Activated CD8-positive, alpha-beta T cell treated with anti-CD3 and anti-CD28 coated beads for 36 hours (primary cell): Measurements from ENCODE around the gene ARCN1. TPM values are rescaled to one million over a fixed set of nuclear protein-coding genes. Genes with fewer than 3 reads are reported as not detected.

Experiments used
- ATAC-seq: fragments of 200-7000 bp; cut with Tn5 transposase; one replicate; pipeline ENCODE4 v1.10.0; 2021; ENCODE audit warnings: mild to moderate bottlenecking, moderate library complexity
- CTCF ChIA-PET: fragments of 350-600 bp; sonication (Branson Sonifier 250); formaldehyde crosslinking; loops from one replicate; lab custom pipeline; 2021; ENCODE audit warnings: antibody characterized with exemption; lab: Charles Lee
- POLR2A ChIA-PET: fragments of 350-600 bp; sonication (Branson Sonifier 250); formaldehyde crosslinking; loops from one replicate; lab custom pipeline; 2021; ENCODE audit warnings: antibody characterized with exemption; lab: Charles Lee
- DNase-seq: peaks from one replicate; pipeline ENCODE4 v3.0.0-alpha.2; 2020
- H3K27ac Mint-ChIP-seq: one replicate; pipeline ENCODE4 v1.8.0; 2021; ENCODE audit warnings: mild to moderate bottlenecking, mixed read lengths
- H3K27me3 Mint-ChIP-seq: one replicate; pipeline ENCODE4 v1.8.0; 2021; ENCODE audit warnings: mixed read lengths
- H3K36me3 Mint-ChIP-seq: one replicate; pipeline ENCODE4 v1.8.0; 2021; ENCODE audit warnings: low read depth, mixed read lengths
- H3K4me1 Mint-ChIP-seq: one replicate; pipeline ENCODE4 v1.8.0; 2021; ENCODE audit warnings: low read depth, mixed read lengths
- H3K4me3 Mint-ChIP-seq: one replicate; pipeline ENCODE4 v1.8.0; 2021; ENCODE audit warnings: mild to moderate bottlenecking, moderate library complexity, mixed read lengths
- H3K9me3 Mint-ChIP-seq: one replicate; pipeline ENCODE4 v1.8.0; 2021; ENCODE audit warnings: mixed read lengths
- intact Hi-C: fragments of 100-400 bp; cut with micrococcal nuclease; formaldehyde crosslinking; loops from one replicate; pipeline ENCODE4 v1.10.0; 2022
- total RNA-seq, 2 experiments: library from RNA; stranded (reverse); gene quantifications; one replicate each; pipeline ENCODE4 v1.2.3, GENCODE V29; 2021
- TF ChIP-seq, protein P1 (sequence below): fragments of 200-600 bp; IDR thresholded peaks from one replicate; pipeline ENCODE4 v1.8.0; 2022; ENCODE audit warnings: antibody characterized with exemption, mild to moderate bottlenecking

ARCN1 gene
- total RNA-seq, 2 experiments from 2014 or later, result 134 to 135 TPM

DNA sequence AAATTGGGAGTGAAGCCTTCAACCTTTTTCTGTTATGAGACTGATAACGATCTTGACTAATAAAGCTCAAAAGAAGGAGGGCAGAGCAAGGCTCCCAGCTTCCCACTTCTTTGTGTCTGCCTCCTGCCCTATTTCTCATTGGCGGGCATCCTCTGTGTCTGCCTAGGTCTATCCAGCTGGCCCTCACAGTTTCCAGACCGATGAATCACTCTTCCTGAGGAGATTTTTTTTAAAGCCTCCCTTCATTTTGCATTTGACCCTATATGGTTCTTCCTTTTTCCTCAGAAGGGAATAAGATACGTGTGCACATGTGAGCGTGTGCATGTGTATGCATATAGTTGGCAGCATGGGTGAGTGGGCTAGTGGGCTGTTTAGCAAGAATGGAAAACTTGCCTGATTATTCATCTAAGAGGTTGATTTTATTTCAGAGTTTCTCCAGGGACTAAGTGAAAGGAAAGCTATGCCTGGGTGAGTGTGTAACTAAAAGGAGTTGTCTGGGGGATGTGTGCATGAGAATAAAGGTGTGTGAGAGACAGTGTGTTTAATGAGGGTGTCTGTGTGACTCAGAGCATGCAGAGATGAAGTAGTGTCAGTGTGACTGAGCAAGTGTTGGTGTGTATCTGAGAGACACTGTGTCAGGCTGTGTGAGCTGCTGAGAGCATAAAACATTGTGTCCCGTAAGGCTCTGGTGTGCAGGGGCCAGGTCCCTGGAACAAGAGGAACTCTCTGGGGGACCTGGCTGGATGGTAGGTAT is 47.4 kb downstream of the ARCN1 start:
- H3K9me3 Mint-ChIP-seq, result no peaks in the 10 kb centered on the region
- peak; percentile 38 for ATAC-seq
- no peak overlapping the region for H3K4me3 Mint-ChIP-seq
- ChIA-PET CTCF (interaction anchor here (1.4 to 2.2 kb wide), 2 partner anchors 10 to 25 kb away, joined by 3 to 7 read pairs; no protein-coding TSS in a partner anchor), POLR2A (interaction anchor here (0.9 kb wide), 1 partner anchor 19 kb away, joined by 3 read pairs; no protein-coding TSS in a partner anchor)
- H3K4me1 Mint-ChIP-seq, result peaks cover 9% of the 10 kb centered on the region
- DNase-seq, result no peak
- intact Hi-C loops, result no loop called here
- H3K27me3 Mint-ChIP-seq, result peaks cover 14% of the 10 kb centered on the region
- TF ChIP-seq, protein P1, sequence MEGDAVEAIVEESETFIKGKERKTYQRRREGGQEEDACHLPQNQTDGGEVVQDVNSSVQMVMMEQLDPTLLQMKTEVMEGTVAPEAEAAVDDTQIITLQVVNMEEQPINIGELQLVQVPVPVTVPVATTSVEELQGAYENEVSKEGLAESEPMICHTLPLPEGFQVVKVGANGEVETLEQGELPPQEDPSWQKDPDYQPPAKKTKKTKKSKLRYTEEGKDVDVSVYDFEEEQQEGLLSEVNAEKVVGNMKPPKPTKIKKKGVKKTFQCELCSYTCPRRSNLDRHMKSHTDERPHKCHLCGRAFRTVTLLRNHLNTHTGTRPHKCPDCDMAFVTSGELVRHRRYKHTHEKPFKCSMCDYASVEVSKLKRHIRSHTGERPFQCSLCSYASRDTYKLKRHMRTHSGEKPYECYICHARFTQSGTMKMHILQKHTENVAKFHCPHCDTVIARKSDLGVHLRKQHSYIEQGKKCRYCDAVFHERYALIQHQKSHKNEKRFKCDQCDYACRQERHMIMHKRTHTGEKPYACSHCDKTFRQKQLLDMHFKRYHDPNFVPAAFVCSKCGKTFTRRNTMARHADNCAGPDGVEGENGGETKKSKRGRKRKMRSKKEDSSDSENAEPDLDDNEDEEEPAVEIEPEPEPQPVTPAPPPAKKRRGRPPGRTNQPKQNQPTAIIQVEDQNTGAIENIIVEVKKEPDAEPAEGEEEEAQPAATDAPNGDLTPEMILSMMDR, result no peak
- H3K36me3 Mint-ChIP-seq, result no peaks in the 10 kb centered on the region
- no peak overlapping the region for H3K27ac Mint-ChIP-seq

DNA sequence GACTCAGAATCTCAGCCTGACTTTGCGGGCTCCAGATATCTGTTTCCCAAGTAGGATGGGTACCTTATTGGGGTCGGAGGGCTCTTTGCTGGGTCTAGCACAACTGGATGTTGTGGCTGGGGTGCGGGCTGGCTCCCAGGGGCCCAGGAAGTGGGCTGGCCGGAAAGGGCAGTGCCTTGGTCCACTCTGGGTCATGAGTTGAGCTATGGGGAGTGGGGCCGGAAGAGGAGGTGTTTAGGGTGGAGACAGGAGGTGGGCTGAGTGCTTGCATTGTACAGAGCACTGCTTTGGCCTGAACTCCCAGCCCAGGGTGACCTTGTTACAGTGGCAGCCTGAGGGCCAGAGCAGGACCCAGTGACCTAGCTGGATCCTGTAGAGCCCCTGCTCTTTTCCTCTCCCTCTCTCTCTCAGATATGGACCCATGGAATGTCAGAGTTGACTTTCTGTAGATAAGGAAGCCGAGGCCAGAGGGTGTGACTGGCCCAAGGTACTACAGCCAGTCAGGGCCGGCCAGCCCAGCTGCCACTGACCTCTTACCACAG is 48.4 kb downstream of the ARCN1 start:
- POLR2A ChIA-PET, result no interaction called here

DNA sequence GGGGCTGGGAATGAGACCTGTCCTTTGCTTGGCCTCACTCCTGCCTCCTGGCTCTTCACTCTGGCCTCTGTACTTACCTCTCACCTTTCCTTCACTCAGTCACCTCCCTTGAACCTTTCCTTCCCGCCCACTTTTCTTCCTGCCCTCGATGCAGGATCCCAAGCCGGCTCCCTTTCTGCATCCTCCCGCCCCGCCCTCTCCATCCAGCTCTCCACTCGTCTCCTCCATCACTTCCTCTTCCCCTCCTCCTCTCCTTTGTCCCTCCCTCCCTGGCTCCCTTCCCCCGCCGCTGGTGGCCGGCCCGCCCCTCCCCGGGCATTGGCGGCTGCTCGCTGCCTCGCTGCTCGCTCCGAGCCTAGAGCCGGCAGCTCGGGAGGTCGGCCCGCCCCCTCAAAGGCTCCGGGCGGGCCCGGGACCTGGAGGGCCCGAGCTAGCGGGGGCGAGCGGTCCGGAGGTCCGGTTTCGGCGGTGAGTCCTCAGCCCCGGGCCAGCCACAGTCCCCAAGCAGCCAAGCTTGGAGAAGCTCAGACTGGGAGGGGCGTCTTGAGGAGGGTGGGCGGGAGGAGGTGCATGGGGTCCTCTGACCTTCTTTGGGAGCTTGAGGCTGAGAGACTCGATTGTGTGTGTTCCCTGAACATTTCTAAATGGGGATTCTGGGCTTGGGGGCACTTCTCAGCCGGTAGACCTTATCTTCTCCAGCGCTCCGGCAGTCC is 49.0 kb downstream of the ARCN1 start:
- H3K36me3 Mint-ChIP-seq, result no peaks in the 10 kb centered on the region
- H3K27ac Mint-ChIP-seq, result no peak overlapping the region
- H3K4me1 Mint-ChIP-seq, result peaks cover 9% of the 10 kb centered on the region
- POLR2A ChIA-PET, result interaction anchor here (0.6 kb wide), 1 partner anchor 96 kb away, joined by 3 read pairs; no protein-coding TSS in a partner anchor
- H3K9me3 Mint-ChIP-seq, result no peaks in the 10 kb centered on the region
- peak overlapping the region; percentile 53 for H3K4me3 Mint-ChIP-seq
- H3K27me3 Mint-ChIP-seq, result peaks cover 14% of the 10 kb centered on the region
- TF ChIP-seq, protein P1, result no peak
- ATAC-seq, result peak; percentile 74
- intact Hi-C loops, result no loop called here
- DNase-seq, result peak; percentile 44
- CTCF ChIA-PET, result interaction anchor here (0.9 to 2.2 kb wide), 6 partner anchors 10 to 37 kb away, joined by 3 to 7 read pairs (median 5); no protein-coding TSS in a partner anchor

More for the DNA sequence above, 48.4 kb downstream of the ARCN1 start:
- H3K36me3 Mint-ChIP-seq, result no peaks in the 10 kb centered on the region
- TF ChIP-seq, protein P1, result no peak
- ATAC-seq (no peak), DNase-seq (no peak)
- H3K4me1 Mint-ChIP-seq, result peaks cover 9% of the 10 kb centered on the region
- peak overlapping the region; percentile 53 for H3K4me3 Mint-ChIP-seq
- peaks cover 14% of the 10 kb centered on the region for H3K27me3 Mint-ChIP-seq
- H3K27ac Mint-ChIP-seq, result no peak overlapping the region
- CTCF ChIA-PET, result interaction anchor here (1.4 to 1.8 kb wide), 2 partner anchors 9 to 25 kb away, joined by 5 to 6 read pairs; no protein-coding TSS in a partner anchor
- no peaks in the 10 kb centered on the region for H3K9me3 Mint-ChIP-seq
- intact Hi-C loops, result no loop called here

DNA sequence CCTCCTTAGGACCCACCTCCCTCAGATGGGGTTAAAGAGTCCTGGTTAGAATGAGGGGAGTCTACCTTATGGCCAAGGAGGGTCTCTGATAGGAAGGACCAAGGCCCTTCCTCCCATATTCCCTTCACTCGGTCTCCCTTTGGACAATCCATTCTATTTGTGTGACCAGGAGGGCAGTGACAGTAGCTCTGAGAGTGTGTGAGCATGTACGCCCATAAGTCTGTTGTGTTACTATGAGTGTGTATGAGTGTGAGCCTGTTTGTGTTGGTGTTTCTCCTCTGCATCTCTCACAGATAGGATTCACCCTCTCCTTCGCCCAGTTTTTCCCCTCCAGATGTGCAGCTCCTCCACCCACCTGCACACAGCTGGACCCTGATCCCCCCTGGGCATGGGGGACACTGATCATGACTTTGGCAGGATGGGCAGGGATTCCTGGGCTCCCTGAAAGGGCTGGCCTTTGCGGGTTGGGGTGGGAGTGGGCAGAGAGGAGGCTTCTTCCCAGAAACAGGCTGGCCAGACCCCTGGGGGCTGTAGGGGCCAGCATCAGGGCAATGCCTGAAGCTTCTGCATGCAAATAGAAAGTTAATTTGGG is 49.7 kb downstream of the ARCN1 start:
- TF ChIP-seq, protein P1, result no peak
- peaks cover 14% of the 10 kb centered on the region for H3K27me3 Mint-ChIP-seq
- no peak overlapping the region for H3K4me3 Mint-ChIP-seq
- ChIA-PET CTCF (interaction anchor here (0.9 to 2.2 kb wide), 7 partner anchors 11 to 37 kb away, joined by 3 to 7 read pairs (median 5); no protein-coding TSS in a partner anchor), POLR2A (interaction anchor here (0.6 to 1.5 kb wide), 3 partner anchors 15 to 397 kb away, joined by 3 to 4 read pairs (median 3); partner anchors contain the start of genes RPS25 and TRAPPC4)
- no peaks in the 10 kb centered on the region for H3K36me3 Mint-ChIP-seq
- no peak overlapping the region for H3K27ac Mint-ChIP-seq
- DNase-seq, result no peak
- ATAC-seq, result no peak
- intact Hi-C loops, result no loop called here
- peaks cover 9% of the 10 kb centered on the region for H3K4me1 Mint-ChIP-seq
- no peaks in the 10 kb centered on the region for H3K9me3 Mint-ChIP-seq
